Hepatocyte (in vitro differentiated cells): ENCODE results near the gene ADH4. TPM values are rescaled to one million over a fixed set of nuclear protein-coding genes. Genes with fewer than 3 reads are reported as not detected.
"Not testable (repeated sequence)": the region's sequence is repeated elsewhere in the genome, so short reads cannot be mapped to it uniquely, and the experiment has no call there.

Experiments used
- DNase-seq: peaks from one replicate; pipeline ENCODE4 v3.0.0-alpha.2; 2016; ENCODE audit warnings: low spot score
- H2AFZ ChIP-seq: fragments of 200-600 bp; sonication (generic); 2 replicates; pipeline ENCODE4 v1.6.0; 2016; ENCODE audit warnings: antibody characterized with exemption, mild to moderate bottlenecking
- H3K27ac ChIP-seq: fragments of 200-600 bp; sonication (generic); 2 replicates; pipeline ENCODE4 v1.5.1; 2016; ENCODE audit warnings: mild to moderate bottlenecking
- H3K27me3 ChIP-seq: fragments of 200-600 bp; sonication (generic); 2 replicates; pipeline ENCODE4 v1.6.1; 2016
- H3K36me3 ChIP-seq: fragments of 200-600 bp; sonication (generic); replicated peaks from 2 replicates; pipeline ENCODE4 v1.5.1; 2016; ENCODE audit warnings: low read depth; ENCODE audit not compliant: insufficient read depth
- H3K4me1 ChIP-seq: fragments of 200-600 bp; sonication (generic); 2 replicates; pipeline ENCODE4 v1.5.1; 2016; ENCODE audit warnings: mild to moderate bottlenecking, moderate library complexity; ENCODE audit not compliant: insufficient read depth
- H3K4me2 ChIP-seq: fragments of 200-600 bp; sonication (generic); 2 replicates; pipeline ENCODE4 v1.6.0; 2016
- H3K4me3 ChIP-seq: fragments of 200-600 bp; sonication (generic); 2 replicates; pipeline ENCODE4 v1.5.1; 2016; ENCODE audit warnings: mild to moderate bottlenecking
- H3K79me2 ChIP-seq: fragments of 200-600 bp; sonication (generic); 2 replicates; pipeline ENCODE4 v1.6.0; 2017; ENCODE audit warnings: mild to moderate bottlenecking
- H3K9me2 ChIP-seq: fragments of 200-600 bp; sonication (generic); replicated peaks from 2 replicates; pipeline ENCODE4 v1.6.0; 2017; ENCODE audit warnings: mild to moderate bottlenecking; ENCODE audit not compliant: insufficient read depth
- H3K9me3 ChIP-seq: fragments of 200-600 bp; sonication (generic); 2 replicates; pipeline ENCODE4 v1.5.1; 2016; ENCODE audit warnings: low read depth, mild to moderate bottlenecking
- H4K20me1 ChIP-seq: fragments of 200-600 bp; sonication (generic); 2 replicates; pipeline ENCODE4 v1.6.0; 2016; ENCODE audit warnings: mild to moderate bottlenecking; ENCODE audit not compliant: insufficient read depth, poor library complexity, severe bottlenecking
- EZH2 ChIP-seq: fragments of 200-600 bp; sonication (generic); IDR thresholded peaks from 2 replicates; pipeline ENCODE4 v1.6.1; 2016; ENCODE audit warnings: antibody characterized with exemption, mild to moderate bottlenecking, borderline replicate concordance
- EZH2phosphoT487 ChIP-seq: fragments of 200-600 bp; sonication (generic); IDR thresholded peaks from one replicate; pipeline ENCODE4 v1.6.1; 2018; ENCODE audit warnings: antibody characterized with exemption, mild to moderate bottlenecking, low read depth, moderate library complexity; ENCODE audit not compliant: unreplicated experiment, severe bottlenecking
- WGBS: methylation state at CpG from one replicate; pipeline ENCODE4 v1.1.6; 2016; ENCODE audit warnings: low lambda C conversion rate; ENCODE audit errors: missing lambda C conversion rate; 5-methylcytosine and 5-hydroxymethylcytosine counted together
- polyA plus RNA-seq: library from polyadenylated mRNA; unstranded; fragments of >200 nt; fragmentation: Nextera tagmentation; extraction: Ambion mirVana; gene quantifications from 2 replicates; pipeline ENCODE4 v1.2.1, GENCODE V29; 2016
- total RNA-seq: library from RNA; depleted of rRNA; stranded (reverse); fragments of >200 nt; gene quantifications from 2 replicates; pipeline ENCODE4 v1.2.3, GENCODE V29; 2014
- TF ChIP-seq, protein P1 (sequence below): fragments of 200-600 bp; sonication (generic); IDR thresholded peaks from 2 replicates; pipeline ENCODE4 v1.5.1; 2016; ENCODE audit warnings: antibody characterized with exemption, mild to moderate bottlenecking; ENCODE audit not compliant: poor library complexity

ADH4 gene
- total and polyA plus RNA-seq, 2 experiments from 2014 or later, result 11.0 to 23.5 TPM

- Histone ChIP-seq H3K79me2 (no peaks in the 10 kb centered on the region), H4K20me1 (no peaks in the 10 kb centered on the region), H3K9me2 (no peaks in the 10 kb centered on the region), H2AFZ (no peak overlapping the region), H3K4me2 (no peak overlapping the region), H3K36me3 (no peaks in the 10 kb centered on the region), H3K4me1 (no peaks in the 10 kb centered on the region), H3K27ac (no peak overlapping the region), H3K4me3 (no peak overlapping the region), H3K9me3 (no peaks in the 10 kb centered on the region), H3K27me3 (no peaks in the 10 kb centered on the region)
- TF ChIP-seq EZH2 (no peak), EZH2phosphoT487 (no peak)
- TF ChIP-seq, protein P1, sequence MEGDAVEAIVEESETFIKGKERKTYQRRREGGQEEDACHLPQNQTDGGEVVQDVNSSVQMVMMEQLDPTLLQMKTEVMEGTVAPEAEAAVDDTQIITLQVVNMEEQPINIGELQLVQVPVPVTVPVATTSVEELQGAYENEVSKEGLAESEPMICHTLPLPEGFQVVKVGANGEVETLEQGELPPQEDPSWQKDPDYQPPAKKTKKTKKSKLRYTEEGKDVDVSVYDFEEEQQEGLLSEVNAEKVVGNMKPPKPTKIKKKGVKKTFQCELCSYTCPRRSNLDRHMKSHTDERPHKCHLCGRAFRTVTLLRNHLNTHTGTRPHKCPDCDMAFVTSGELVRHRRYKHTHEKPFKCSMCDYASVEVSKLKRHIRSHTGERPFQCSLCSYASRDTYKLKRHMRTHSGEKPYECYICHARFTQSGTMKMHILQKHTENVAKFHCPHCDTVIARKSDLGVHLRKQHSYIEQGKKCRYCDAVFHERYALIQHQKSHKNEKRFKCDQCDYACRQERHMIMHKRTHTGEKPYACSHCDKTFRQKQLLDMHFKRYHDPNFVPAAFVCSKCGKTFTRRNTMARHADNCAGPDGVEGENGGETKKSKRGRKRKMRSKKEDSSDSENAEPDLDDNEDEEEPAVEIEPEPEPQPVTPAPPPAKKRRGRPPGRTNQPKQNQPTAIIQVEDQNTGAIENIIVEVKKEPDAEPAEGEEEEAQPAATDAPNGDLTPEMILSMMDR, result no peak
- no peak for DNase-seq
- WGBS, result 83% methylated on average over 1 of the region's 1 CpG
Observed at GRCh38 chr4:99104153-99104552, 39.9 kb downstream of the ADH4 start.

DNA sequence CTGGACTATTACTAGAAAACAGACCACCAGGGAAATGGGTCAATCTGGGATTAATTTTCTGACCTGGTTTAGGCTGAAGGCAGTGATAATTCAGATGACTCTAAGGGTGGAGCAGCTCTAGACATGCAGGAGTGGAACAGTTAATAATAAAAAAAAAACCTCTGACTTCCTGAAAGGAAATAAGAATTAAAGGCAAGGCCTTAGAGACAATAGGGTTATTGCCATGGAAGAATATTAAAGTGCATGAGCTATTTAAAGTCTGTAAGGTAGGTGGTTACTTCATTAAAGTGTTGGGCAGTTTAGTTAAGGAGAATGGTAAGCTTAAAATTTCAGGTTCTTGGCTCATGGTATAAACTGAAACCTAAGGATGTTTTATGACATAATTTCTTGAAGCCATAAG is 40.9 kb downstream of the ADH4 start:
- H2AFZ ChIP-seq, result no peak overlapping the region
- H3K4me1 ChIP-seq, result no peaks in the 10 kb centered on the region
- no peak overlapping the region for H3K4me3 ChIP-seq
- H3K9me2 ChIP-seq, result no peaks in the 10 kb centered on the region
- H3K27me3 ChIP-seq, result no peaks in the 10 kb centered on the region
- TF ChIP-seq, protein P1, result no peak
- no peak for TF ChIP-seq EZH2phosphoT487
- H3K27ac ChIP-seq, result no peak overlapping the region
- no peak overlapping the region for H3K4me2 ChIP-seq
- no peaks in the 10 kb centered on the region for H3K9me3 ChIP-seq
- no peaks in the 10 kb centered on the region for H4K20me1 ChIP-seq
- H3K36me3 ChIP-seq, result no peaks in the 10 kb centered on the region
- DNase-seq, result no peak
- no peaks in the 10 kb centered on the region for H3K79me2 ChIP-seq

- Histone ChIP-seq H3K4me1 (no peaks in the 10 kb centered on the region), H2AFZ (no peak overlapping the region), H4K20me1 (no peaks in the 10 kb centered on the region), H3K79me2 (no peaks in the 10 kb centered on the region), H3K9me2 (no peaks in the 10 kb centered on the region), H3K27ac (no peak overlapping the region), H3K4me2 (no peak overlapping the region), H3K36me3 (no peaks in the 10 kb centered on the region), H3K9me3 (no peaks in the 10 kb centered on the region), H3K4me3 (no peak overlapping the region), H3K27me3 (no peaks in the 10 kb centered on the region)
- no peak for DNase-seq
- WGBS, result 96% methylated on average over 2 of the region's 2 CpGs
- TF ChIP-seq EZH2, result no peak
- TF ChIP-seq, protein P1, result no peak
- TF ChIP-seq EZH2phosphoT487, result no peak
Observed at GRCh38 chr4:99102634-99103033, 41.5 kb downstream of the ADH4 start.

DNA sequence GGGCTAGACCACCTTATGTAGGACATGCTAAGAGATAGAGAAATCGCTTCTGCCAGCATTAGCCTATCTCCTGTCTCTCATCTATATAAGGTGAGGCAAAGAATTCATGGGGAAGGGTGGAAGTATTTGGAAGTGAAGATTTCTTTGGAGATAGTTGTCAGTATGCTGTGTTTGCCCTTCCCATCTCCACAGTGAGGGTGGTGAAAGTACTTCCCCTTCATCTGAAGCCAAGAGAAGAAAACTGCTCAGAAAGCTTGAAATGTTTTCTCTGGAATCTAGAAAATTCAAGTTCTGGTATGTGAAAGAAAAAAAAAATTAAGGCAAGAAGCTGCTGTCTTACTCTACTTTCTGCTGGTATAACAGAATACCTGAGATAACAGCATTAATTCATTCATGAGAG is 43.2 kb downstream of the ADH4 start:
- no peak for DNase-seq
- Histone ChIP-seq H3K27ac (no peak overlapping the region), H3K27me3 (no peaks in the 10 kb centered on the region), H2AFZ (no peak overlapping the region), H3K4me2 (no peak overlapping the region), H3K4me3 (no peak overlapping the region), H3K9me2 (no peaks in the 10 kb centered on the region), H3K9me3 (no peaks in the 10 kb centered on the region), H3K36me3 (no peaks in the 10 kb centered on the region), H3K79me2 (no peaks in the 10 kb centered on the region), H4K20me1 (no peaks in the 10 kb centered on the region), H3K4me1 (no peaks in the 10 kb centered on the region)
- WGBS, result 87% methylated on average over 1 of the region's 1 CpG
- TF ChIP-seq, protein P1, result no peak
- TF ChIP-seq EZH2 (no peak), EZH2phosphoT487 (no peak)

- H3K4me2 ChIP-seq, H3K4me3 ChIP-seq, H3K36me3 ChIP-seq, H3K27ac ChIP-seq, H3K79me2 ChIP-seq, H3K27me3 ChIP-seq, H3K4me1 ChIP-seq, H4K20me1 ChIP-seq, H3K9me2 ChIP-seq, H3K9me3 ChIP-seq, H2AFZ ChIP-seq, DNase-seq: not testable (repeated sequence)
- 75% methylated on average over 5 of the region's 5 CpGs for WGBS
Observed at GRCh38 chr4:99099814-99100213, 44.3 kb downstream of the ADH4 start.
